Measurements from ENCODE around the gene SEMA5B.

The SEMA5B gene

DNA sequence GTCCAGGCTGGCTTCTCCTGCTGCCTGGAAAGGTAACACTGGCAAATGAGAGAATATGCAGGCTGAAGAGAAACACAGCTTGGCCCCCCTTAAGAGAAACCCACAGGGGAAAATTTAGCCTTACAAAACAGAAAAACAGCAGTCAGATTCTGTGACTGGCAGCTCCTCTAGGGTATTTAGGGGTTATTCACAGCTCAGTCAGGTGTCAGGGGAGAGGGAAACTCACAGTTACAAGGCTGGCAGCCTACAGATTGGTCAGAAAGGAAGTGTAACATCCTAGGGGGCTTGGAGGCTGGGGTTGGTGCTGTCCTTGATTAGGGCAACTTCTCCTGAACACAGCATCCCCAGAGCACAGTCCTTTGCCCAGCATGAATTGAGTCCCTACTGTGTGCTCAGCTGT lies 81.4 kb downstream of the SEMA5B start:
- Histone ChIP-seq H3K4me3 (ENCODE audit: low read depth in 1 of 2, low read length in 2 of 2) (no peak overlapping the region), H3K4me1 (ENCODE audit: insufficient read depth, low read length) (no peaks in the 10 kb centered on the region), H3K9me3 (ENCODE audit: low read length) (no peaks in the 10 kb centered on the region), H3K27ac (ENCODE audit: low read depth, low read length) (no peak overlapping the region), H3K9ac (ENCODE audit: low read length) (no peak overlapping the region), H3K27me3 (ENCODE audit: control insufficient read depth in 1 of 2, insufficient read depth in 2 of 2, low read length in 2 of 2) (no peaks in the 10 kb centered on the region), H3K36me3 (ENCODE audit: insufficient read depth, low read length) (no peaks in the 10 kb centered on the region)

DNA sequence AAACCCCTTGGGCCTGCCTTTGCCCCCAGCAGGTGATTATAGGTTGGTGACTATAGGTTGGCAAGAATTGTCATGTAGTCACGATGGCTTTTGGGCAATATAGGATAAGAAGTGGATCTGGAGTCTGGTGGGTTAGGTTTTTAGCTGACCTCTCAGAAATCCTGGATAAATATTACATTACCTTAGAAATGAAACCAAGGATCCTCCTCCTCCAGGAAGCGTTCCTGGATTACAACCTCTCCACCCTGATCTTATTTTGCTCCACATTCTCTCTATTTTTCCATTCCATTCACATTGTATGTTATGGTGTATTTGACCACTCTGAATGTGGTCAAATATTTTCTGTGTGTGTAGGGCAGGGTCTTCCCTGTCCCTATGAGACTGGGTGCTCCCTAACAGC lies 82.3 kb downstream of the SEMA5B start:
- no peaks in the 10 kb centered on the region for H3K4me1 ChIP-seq (ENCODE audit: insufficient read depth, low read length)
- no peaks in the 10 kb centered on the region for H3K9me3 ChIP-seq (ENCODE audit: low read length)
- no peak overlapping the region for H3K27ac ChIP-seq (ENCODE audit: low read depth, low read length)
- no peaks in the 10 kb centered on the region for H3K27me3 ChIP-seq (ENCODE audit: control insufficient read depth in 1 of 2, insufficient read depth in 2 of 2, low read length in 2 of 2)
- H3K9ac ChIP-seq (ENCODE audit: low read length) = no peak overlapping the region
- no peak overlapping the region for H3K4me3 ChIP-seq (ENCODE audit: low read depth in 1 of 2, low read length in 2 of 2)
- H3K36me3 ChIP-seq (ENCODE audit: insufficient read depth, low read length) = no peaks in the 10 kb centered on the region

DNA sequence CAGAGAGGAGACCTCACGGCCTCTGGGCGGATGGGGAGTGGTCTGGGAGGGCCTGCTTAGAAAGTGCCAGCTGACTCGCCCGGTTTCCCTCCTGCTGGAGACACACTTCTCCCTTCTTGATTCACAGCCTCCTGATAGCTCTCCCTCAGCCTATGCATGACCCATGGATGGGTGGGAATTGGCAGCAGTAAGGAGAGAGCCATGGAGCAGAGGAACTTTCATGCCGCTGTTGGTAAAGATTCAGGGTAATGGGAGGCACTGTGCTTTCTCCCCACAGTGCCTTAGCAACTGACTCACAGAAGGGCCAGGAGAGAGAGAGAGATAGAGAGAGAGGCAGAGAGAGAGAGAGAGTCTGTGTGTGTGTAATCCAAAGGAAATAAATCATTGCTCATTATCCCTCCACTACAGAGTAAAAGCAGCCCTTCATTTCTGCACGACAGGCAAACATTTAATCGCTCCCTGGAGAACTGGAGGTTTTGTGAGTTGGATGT lies 82.8 kb downstream of the SEMA5B start:
- H3K9ac ChIP-seq (ENCODE audit: low read length) = no peak overlapping the region
- no peaks in the 10 kb centered on the region for H3K36me3 ChIP-seq (ENCODE audit: insufficient read depth, low read length)
- no peak overlapping the region for H3K4me3 ChIP-seq (ENCODE audit: low read depth in 1 of 2, low read length in 2 of 2)
- no peak overlapping the region for H3K27ac ChIP-seq (ENCODE audit: low read depth, low read length)
- no peaks in the 10 kb centered on the region for H3K27me3 ChIP-seq (ENCODE audit: control insufficient read depth in 1 of 2, insufficient read depth in 2 of 2, low read length in 2 of 2)
- no peaks in the 10 kb centered on the region for H3K9me3 ChIP-seq (ENCODE audit: low read length)
- no peaks in the 10 kb centered on the region for H3K4me1 ChIP-seq (ENCODE audit: insufficient read depth, low read length)

DNA sequence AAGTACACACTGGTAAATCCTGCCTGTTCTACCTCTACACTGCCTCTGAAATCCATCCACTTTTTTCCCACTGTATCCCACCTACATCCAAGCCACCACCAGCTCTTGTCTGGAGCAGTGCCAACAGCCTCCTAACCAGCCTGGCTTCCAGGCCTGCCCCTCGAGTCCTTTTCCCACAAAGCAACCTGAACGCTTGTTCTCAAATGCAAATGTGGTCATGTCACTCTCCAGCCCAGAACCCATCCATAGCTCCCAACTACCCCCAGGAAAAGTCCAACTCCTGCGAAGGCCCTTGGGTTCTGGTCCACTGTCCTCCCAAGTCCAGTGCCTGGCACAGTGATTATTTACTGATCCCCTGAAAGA lies 83.8 kb downstream of the SEMA5B start:
- H3K4me3 ChIP-seq (ENCODE audit: low read depth in 1 of 2, low read length in 2 of 2) = no peak overlapping the region
- H3K4me1 ChIP-seq (ENCODE audit: insufficient read depth, low read length) = no peaks in the 10 kb centered on the region
- no peak overlapping the region for H3K9ac ChIP-seq (ENCODE audit: low read length)
- H3K36me3 ChIP-seq (ENCODE audit: insufficient read depth, low read length) = no peaks in the 10 kb centered on the region
- H3K9me3 ChIP-seq (ENCODE audit: low read length) = no peaks in the 10 kb centered on the region
- H3K27me3 ChIP-seq (ENCODE audit: control insufficient read depth in 1 of 2, insufficient read depth in 2 of 2, low read length in 2 of 2) = no peaks in the 10 kb centered on the region
- no peak overlapping the region for H3K27ac ChIP-seq (ENCODE audit: low read depth, low read length)

DNA sequence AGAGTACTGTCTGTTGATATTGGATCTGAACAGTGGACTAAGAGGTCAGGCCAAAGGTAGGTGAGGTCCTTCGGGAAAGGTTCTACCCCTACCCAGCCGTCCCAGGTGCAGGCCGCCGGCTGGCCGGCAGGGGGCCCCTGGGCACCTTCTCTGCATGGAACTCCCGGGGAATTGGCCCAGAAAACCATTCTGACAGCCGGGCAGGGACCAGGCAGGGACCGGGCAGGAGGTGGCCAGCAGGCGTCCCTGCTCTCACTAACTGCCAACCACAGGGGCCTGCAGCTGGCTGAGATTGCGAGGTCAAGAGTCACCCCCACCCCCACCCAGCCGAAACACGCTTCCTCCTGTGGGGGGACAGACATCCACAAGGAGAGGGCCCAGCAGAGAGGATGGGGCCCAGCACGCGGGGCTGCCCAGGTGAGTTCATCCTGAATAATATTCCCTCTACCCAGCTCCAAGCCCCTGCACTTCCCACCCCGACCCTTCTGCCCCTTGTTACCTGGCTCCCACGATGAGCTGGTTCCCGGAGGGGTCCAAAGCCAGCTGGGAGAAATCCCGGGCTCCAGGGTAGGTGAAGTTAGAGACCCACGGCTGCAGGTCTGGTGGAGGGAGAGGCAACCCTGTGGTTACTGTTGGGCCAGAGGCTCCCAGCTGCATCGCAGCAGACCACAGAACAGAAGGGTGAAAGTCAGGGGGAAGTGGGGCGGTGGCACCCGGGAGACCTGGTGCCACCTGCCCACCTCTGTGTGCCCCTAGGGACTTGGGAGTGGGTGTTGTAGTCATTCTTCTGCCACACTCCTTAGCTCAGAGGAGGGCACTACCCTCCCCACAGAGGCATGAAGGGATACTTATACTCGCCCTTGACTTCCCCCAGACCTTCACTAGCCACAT lies 84.4 kb downstream of the SEMA5B start:
- H3K9ac ChIP-seq (ENCODE audit: low read length) = no peak overlapping the region
- H3K4me1 ChIP-seq (ENCODE audit: insufficient read depth, low read length) = no peaks in the 10 kb centered on the region
- no peaks in the 10 kb centered on the region for H3K36me3 ChIP-seq (ENCODE audit: insufficient read depth, low read length)
- H3K4me3 ChIP-seq (ENCODE audit: low read depth in 1 of 2, low read length in 2 of 2) = no peak overlapping the region
- H3K27ac ChIP-seq (ENCODE audit: low read depth, low read length) = no peak overlapping the region
- H3K27me3 ChIP-seq (ENCODE audit: control insufficient read depth in 1 of 2, insufficient read depth in 2 of 2, low read length in 2 of 2) = no peaks in the 10 kb centered on the region
- H3K9me3 ChIP-seq (ENCODE audit: low read length) = no peaks in the 10 kb centered on the region

DNA sequence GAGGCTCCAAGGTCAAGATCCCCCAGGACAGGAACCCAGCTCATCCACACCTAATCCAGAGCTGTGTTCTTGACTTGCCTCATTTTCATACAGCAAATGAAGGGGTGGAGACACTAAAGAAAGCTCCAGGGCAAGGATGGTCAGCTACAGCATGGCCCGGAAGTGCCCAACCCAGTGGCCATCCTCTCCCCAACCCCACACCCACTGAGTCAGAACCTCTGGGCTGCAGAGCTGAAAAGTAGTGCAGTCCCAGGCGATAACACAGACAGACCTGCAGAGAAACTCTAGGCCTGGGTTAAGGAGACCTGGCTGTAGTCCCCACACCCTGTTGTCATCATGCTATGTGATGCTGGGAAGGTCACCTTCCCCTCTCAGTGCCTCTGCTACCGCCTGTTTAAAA lies 85.3 kb downstream of the SEMA5B start:
- Histone ChIP-seq H3K4me3 (ENCODE audit: low read depth in 1 of 2, low read length in 2 of 2) (no peak overlapping the region), H3K27ac (ENCODE audit: low read depth, low read length) (no peak overlapping the region), H3K27me3 (ENCODE audit: control insufficient read depth in 1 of 2, insufficient read depth in 2 of 2, low read length in 2 of 2) (no peaks in the 10 kb centered on the region), H3K9ac (ENCODE audit: low read length) (no peak overlapping the region), H3K9me3 (ENCODE audit: low read length) (no peaks in the 10 kb centered on the region), H3K4me1 (ENCODE audit: insufficient read depth, low read length) (no peaks in the 10 kb centered on the region), H3K36me3 (ENCODE audit: insufficient read depth, low read length) (no peaks in the 10 kb centered on the region)

DNA sequence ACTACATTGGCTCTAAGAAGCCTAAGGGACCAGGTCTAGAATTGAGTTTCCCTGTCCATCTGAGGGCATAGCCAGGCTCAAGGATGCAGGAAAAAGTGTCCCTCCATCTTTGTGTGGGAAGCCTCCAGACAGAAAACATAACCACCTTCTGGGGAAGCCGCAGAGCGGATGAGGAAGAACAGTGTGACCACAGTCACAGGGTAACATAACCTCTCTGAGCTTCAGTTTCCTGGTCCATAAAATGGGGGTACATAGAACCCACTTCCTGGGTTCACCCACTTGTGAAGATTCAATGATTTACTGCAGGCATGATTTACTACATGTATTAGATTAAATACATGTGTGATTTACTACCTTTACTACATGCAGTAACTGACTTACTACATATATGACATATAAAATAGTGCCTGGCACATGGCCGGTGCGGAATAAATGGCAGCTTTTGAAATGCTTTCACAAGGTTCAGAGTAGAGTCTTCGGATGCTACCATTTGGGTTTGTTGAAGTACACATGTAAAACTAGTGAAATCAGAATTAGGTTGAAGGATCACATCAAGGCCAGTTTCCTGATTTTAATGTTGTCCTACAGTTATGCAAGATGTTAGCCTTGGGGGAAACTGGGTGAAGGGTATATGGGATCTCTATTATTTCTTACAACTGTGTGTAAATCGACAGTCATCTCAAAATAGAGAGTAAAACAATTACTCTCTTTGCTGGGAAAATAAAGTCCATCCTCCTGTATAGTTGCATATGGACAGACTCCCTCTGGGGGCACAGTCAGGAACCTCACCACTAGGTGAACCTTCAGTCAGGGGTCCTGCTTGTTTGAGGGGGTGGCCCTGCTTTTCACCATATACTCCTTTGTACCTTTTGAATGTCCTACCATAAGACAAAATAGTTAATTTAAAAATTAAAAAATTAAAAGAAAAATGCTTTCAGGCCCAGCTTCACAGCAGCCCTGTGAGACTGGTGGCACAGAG lies 86.0 kb downstream of the SEMA5B start:
- Histone ChIP-seq H3K4me1 (ENCODE audit: insufficient read depth, low read length) (no peaks in the 10 kb centered on the region), H3K36me3 (ENCODE audit: insufficient read depth, low read length) (no peaks in the 10 kb centered on the region), H3K9me3 (ENCODE audit: low read length) (no peaks in the 10 kb centered on the region)

DNA sequence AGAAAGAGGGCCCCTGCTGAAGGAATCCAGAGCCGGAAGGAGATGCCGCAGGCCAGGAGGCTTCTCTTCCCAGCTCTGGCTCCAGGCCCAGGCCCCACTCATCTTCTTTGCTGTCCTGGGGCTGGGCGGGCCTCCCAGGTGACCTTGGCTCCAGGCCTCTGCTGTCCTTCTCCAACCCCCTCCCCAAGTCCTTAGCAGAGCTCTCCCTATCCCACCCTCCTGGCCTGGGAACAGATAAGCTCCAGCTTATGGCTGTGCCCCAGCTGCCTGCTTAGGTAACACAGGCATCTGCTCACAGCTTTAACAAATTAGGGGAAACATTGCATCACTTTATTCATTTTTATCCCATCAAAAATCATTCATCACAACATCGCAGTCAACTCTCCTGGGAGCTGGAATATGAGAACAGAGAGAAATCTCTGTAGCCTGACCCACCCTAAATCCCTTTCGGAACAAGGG lies 86.9 kb downstream of the SEMA5B start:
- Histone ChIP-seq H3K27ac (ENCODE audit: low read depth, low read length) (no peak overlapping the region), H3K4me1 (ENCODE audit: insufficient read depth, low read length) (no peaks in the 10 kb centered on the region), H3K9me3 (ENCODE audit: low read length) (no peaks in the 10 kb centered on the region), H3K36me3 (ENCODE audit: insufficient read depth, low read length) (no peaks in the 10 kb centered on the region), H3K27me3 (ENCODE audit: control insufficient read depth in 1 of 2, insufficient read depth in 2 of 2, low read length in 2 of 2) (no peaks in the 10 kb centered on the region), H3K4me3 (ENCODE audit: low read depth in 1 of 2, low read length in 2 of 2) (no peak overlapping the region), H3K9ac (ENCODE audit: low read length) (no peak overlapping the region)

More for the DNA sequence above, 86.0 kb downstream of the SEMA5B start:
- Histone ChIP-seq H3K4me3 (ENCODE audit: low read depth in 1 of 2, low read length in 2 of 2) (no peak overlapping the region), H3K9ac (ENCODE audit: low read length) (no peak overlapping the region), H3K27me3 (ENCODE audit: control insufficient read depth in 1 of 2, insufficient read depth in 2 of 2, low read length in 2 of 2) (no peaks in the 10 kb centered on the region), H3K27ac (ENCODE audit: low read depth, low read length) (no peak overlapping the region)

DNA sequence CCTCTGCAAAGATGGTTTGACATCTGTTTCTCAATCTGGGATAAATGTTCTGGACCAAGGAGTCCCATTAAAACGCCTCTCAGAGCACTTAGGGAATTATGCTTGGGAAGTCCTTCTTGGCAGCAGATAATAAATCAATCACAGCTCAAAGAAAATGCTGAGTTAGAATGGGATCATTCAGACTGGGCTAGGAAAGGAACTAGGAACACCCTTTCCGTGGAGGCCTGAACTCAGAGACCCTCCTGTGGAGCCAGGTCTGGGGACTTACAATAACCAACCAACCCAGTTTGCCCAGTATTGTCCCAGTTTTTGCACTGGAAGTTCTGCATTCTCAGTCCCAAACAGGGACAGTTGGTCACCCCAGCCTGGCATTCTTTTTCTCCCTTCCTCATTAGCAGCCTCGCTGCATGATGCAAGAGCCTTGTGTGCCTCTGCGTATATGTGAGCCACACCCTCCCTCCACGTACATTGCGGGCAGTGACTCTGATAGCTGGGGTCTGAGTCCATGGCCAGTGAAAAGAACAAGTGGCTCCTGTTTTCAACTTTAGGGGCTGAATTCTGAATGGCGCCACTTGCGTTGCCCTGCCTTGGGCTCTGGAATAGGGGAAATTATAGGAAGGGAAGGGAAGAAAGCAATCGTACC lies 88.7 kb downstream of the SEMA5B start:
- H3K4me1 ChIP-seq (ENCODE audit: insufficient read depth, low read length) = no peaks in the 10 kb centered on the region
- no peak overlapping the region for H3K9ac ChIP-seq (ENCODE audit: low read length)
- no peaks in the 10 kb centered on the region for H3K9me3 ChIP-seq (ENCODE audit: low read length)
- H3K4me3 ChIP-seq (ENCODE audit: low read depth in 1 of 2, low read length in 2 of 2) = no peak overlapping the region
- H3K27me3 ChIP-seq (ENCODE audit: control insufficient read depth in 1 of 2, insufficient read depth in 2 of 2, low read length in 2 of 2) = no peaks in the 10 kb centered on the region
- H3K27ac ChIP-seq (ENCODE audit: low read depth, low read length) = no peak overlapping the region
- no peaks in the 10 kb centered on the region for H3K36me3 ChIP-seq (ENCODE audit: insufficient read depth, low read length)

DNA sequence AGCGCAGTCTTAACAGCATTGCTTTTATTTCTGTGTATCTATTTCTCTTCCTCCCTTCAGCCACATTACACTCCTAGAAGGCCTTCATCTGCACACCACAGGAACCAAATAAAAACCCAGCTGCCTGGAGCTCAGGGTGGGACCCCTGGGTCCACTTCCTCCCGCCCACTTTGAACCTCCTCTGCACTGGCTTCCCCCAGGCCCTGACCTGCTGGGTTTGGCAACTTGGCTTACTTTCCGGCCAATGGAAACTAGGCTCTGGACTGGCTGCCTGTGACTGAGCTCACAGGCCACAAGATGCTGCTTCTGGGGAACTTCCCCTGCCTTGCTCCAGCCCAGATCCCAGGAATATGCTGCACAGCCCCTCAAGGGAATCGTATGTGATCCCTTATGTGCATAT lies 89.8 kb downstream of the SEMA5B start:
- Histone ChIP-seq H3K36me3 (ENCODE audit: insufficient read depth, low read length) (no peaks in the 10 kb centered on the region), H3K4me3 (ENCODE audit: low read depth in 1 of 2, low read length in 2 of 2) (no peak overlapping the region), H3K4me1 (ENCODE audit: insufficient read depth, low read length) (no peaks in the 10 kb centered on the region), H3K9ac (ENCODE audit: low read length) (no peak overlapping the region), H3K9me3 (ENCODE audit: low read length) (no peaks in the 10 kb centered on the region), H3K27ac (ENCODE audit: low read depth, low read length) (no peak overlapping the region), H3K27me3 (ENCODE audit: control insufficient read depth in 1 of 2, insufficient read depth in 2 of 2, low read length in 2 of 2) (no peaks in the 10 kb centered on the region)

DNA sequence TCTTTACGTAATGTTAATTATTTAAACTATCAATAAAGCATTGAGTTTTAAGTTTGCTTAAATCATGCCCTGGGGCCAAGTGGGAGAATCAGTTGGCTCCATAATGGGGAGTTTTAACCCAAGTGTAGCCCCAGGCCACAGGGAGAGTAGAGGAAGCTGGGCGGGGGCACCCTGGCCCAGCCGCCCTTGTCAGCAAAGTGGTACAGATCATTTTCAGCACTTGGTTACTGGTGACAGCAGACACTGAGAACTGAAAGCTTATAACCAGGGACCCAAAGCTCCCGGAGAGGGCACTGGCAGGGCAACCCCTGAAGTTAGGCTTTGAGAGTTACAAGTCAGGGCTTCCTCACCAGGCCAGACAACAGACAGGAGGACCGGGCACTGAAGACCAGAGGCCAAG lies 90.6 kb downstream of the SEMA5B start:
- no peaks in the 10 kb centered on the region for H3K9me3 ChIP-seq (ENCODE audit: low read length)
- no peaks in the 10 kb centered on the region for H3K27me3 ChIP-seq (ENCODE audit: control insufficient read depth in 1 of 2, insufficient read depth in 2 of 2, low read length in 2 of 2)
- H3K4me3 ChIP-seq (ENCODE audit: low read depth in 1 of 2, low read length in 2 of 2) = no peak overlapping the region
- no peaks in the 10 kb centered on the region for H3K4me1 ChIP-seq (ENCODE audit: insufficient read depth, low read length)
- no peak overlapping the region for H3K9ac ChIP-seq (ENCODE audit: low read length)
- H3K36me3 ChIP-seq (ENCODE audit: insufficient read depth, low read length) = no peaks in the 10 kb centered on the region
- H3K27ac ChIP-seq (ENCODE audit: low read depth, low read length) = no peak overlapping the region

Measured in muscle layer of colon (tissue), 2 donors.